Adrenal gland (tissue), 5 donors: Measurements from ENCODE around the gene TFDP2.

Source experiments
- POLR2A ChIP-seq, 2 donors: fragments of 450-650 bp; IDR thresholded peaks; one replicate each; pipeline ENCODE4 v1.6.1; 2017; ENCODE audit warnings: antibody characterized with exemption in 2 of 2, mild to moderate bottlenecking in 2 of 2, moderate library complexity in 1 of 2
- TF ChIP-seq, protein P1 (sequence below), 6 experiments: fragments of 450-650 bp in 4 of 6; fragments of 200-600 bp in 2 of 6; sonication (generic) in 1 of 6; IDR thresholded peaks; 1 replicate in 5 of 6; 2 replicates in 1 of 6; pipeline versions ENCODE4 v1.5.1 to v1.8.0; 2016 to 2021; ENCODE audit warnings: antibody characterized with exemption in 6 of 6, mild to moderate bottlenecking in 2 of 6, moderate library complexity in 1 of 6
- donor health status: DM: no; HTN: no; CAD: no.

DNA sequence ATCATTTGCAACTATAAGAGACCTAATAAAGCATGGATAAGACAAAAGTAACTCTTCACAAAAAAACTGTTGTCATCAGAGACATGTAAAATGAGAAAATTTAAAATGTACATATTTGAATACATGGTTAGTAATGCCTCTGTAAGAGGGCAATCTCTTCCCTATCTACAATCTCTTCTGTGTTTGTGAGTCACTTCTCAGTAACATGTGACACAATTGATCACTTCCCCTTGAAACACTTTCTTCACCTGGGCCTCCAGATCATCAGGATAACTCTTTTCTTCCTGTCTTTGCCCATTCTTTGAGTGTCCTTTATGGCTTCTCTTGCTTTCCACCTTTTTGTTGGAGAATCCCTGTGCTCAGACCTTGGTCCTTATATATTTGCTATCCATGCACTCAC lies 50.4 kb downstream of the TFDP2 start:
- TF ChIP-seq, protein P1, sequence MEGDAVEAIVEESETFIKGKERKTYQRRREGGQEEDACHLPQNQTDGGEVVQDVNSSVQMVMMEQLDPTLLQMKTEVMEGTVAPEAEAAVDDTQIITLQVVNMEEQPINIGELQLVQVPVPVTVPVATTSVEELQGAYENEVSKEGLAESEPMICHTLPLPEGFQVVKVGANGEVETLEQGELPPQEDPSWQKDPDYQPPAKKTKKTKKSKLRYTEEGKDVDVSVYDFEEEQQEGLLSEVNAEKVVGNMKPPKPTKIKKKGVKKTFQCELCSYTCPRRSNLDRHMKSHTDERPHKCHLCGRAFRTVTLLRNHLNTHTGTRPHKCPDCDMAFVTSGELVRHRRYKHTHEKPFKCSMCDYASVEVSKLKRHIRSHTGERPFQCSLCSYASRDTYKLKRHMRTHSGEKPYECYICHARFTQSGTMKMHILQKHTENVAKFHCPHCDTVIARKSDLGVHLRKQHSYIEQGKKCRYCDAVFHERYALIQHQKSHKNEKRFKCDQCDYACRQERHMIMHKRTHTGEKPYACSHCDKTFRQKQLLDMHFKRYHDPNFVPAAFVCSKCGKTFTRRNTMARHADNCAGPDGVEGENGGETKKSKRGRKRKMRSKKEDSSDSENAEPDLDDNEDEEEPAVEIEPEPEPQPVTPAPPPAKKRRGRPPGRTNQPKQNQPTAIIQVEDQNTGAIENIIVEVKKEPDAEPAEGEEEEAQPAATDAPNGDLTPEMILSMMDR (IDR thresholded peaks at IDR 0.05): no peak
- no peak for TF ChIP-seq POLR2A (IDR thresholded peaks at IDR 0.05)
